Fibroblast of lung (primary cell): ENCODE results near the gene CSRNP3. TPM values are rescaled to one million over a fixed set of nuclear protein-coding genes. Genes with fewer than 3 reads are reported as not detected.

Experiments used
- DNase-seq, 2 donors: peaks; one replicate each; pipeline versions ENCODE4 v3.0.0 to v3.0.0-alpha.2; 2010; ENCODE audit warnings: low read depth in 2 of 2
- H2AFZ ChIP-seq: 2 replicates; pipeline ENCODE4 v1.5.1; 2012; ENCODE audit warnings: low read length, control low read depth, inconsistent platforms
- H3K27ac ChIP-seq: 2 replicates; pipeline ENCODE4 v1.5.1; 2011; ENCODE audit warnings: low read length, control low read depth; ENCODE audit not compliant: insufficient read depth
- H3K27me3 ChIP-seq: 2 replicates; pipeline ENCODE4 v1.5.1; 2011; ENCODE audit warnings: mild to moderate bottlenecking, low read length; ENCODE audit not compliant: control insufficient read depth, insufficient read depth
- H3K36me3 ChIP-seq: 2 replicates; pipeline ENCODE4 v1.5.1; 2011; ENCODE audit warnings: low read length; ENCODE audit not compliant: control insufficient read depth, insufficient read depth
- H3K4me1 ChIP-seq: 2 replicates; pipeline ENCODE4 v1.5.1; 2011; ENCODE audit warnings: low read length; ENCODE audit not compliant: control insufficient read depth, insufficient read depth; ENCODE audit errors: extremely low read depth
- H3K4me2 ChIP-seq: 2 replicates; pipeline ENCODE4 v1.5.1; 2011; ENCODE audit warnings: low read length, control low read depth; ENCODE audit not compliant: insufficient read depth; ENCODE audit errors: extremely low read depth
- H3K4me3 ChIP-seq, 4 experiments: fragments of 200-600 bp in 1 of 4; sonication (generic) in 1 of 4; replicated peaks in 1 of 4; 2 replicates each; pipeline ENCODE4 v1.5.1; 2011 to 2016; ENCODE audit warnings: low read length in 4 of 4, low read depth in 3 of 4, mild to moderate bottlenecking in 3 of 4, control low read depth in 2 of 4, inconsistent platforms in 1 of 4, mixed read lengths in 1 of 4; ENCODE audit not compliant: insufficient read depth in 1 of 4; ENCODE audit errors: control extremely low read depth in 1 of 4
- H3K79me2 ChIP-seq: 2 replicates; pipeline ENCODE4 v1.5.1; 2012; ENCODE audit warnings: mild to moderate bottlenecking, low read length, inconsistent platforms; ENCODE audit not compliant: control insufficient read depth, insufficient read depth
- H3K9ac ChIP-seq: 2 replicates; pipeline ENCODE4 v1.5.1; 2011; ENCODE audit warnings: mild to moderate bottlenecking, low read length, control low read depth; ENCODE audit not compliant: insufficient read depth
- H3K9me3 ChIP-seq: 2 replicates; pipeline ENCODE4 v1.5.1; 2012; ENCODE audit warnings: low read depth, low read length; ENCODE audit not compliant: control insufficient read depth, insufficient read depth
- H4K20me1 ChIP-seq: 2 replicates; pipeline ENCODE4 v1.5.1; 2011; ENCODE audit warnings: low read length; ENCODE audit not compliant: control insufficient read depth, insufficient read depth; ENCODE audit errors: extremely low read depth
- CTCF ChIP-seq, 2 donors: IDR thresholded peaks in 1 of 2; conservative IDR thresholded peaks in 1 of 2; 1 replicate in 1 of 2; 2 replicates in 1 of 2; pipeline ENCODE4 v1.5.1; 2011 to 2012; ENCODE audit warnings: low read length in 2 of 2, control low read depth in 1 of 2, inconsistent platforms in 1 of 2, low read depth in 1 of 2, mild to moderate bottlenecking in 1 of 2
- EZH2 ChIP-seq: IDR thresholded peaks from 2 replicates; pipeline ENCODE4 v1.5.1; 2012; ENCODE audit warnings: low read length, control low read depth, mild to moderate bottlenecking; ENCODE audit errors: missing control alignments
- polyA plus RNA-seq, 2 donors: library from polyadenylated mRNA; depleted of rRNA in 1 of 2; stranded (reverse) in 1 of 2; unstranded in 1 of 2; fragments of >200 nt; gene quantifications; 2 replicates each; pipeline ENCODE4 v1.2.1, GENCODE V29; 2011 to 2012; ENCODE audit warnings: missing spikeins in 1 of 2
- total RNA-seq: library from RNA; depleted of rRNA; stranded (reverse); fragments of >200 nt; gene quantifications from 2 replicates; pipeline ENCODE4 v1.2.1, GENCODE V29; 2014

The CSRNP3 gene
- total and polyA plus RNA-seq, 2 donors (not counting 1 experiment from before 2014, with no cell fraction given): 0.66 to 1.1 TPM

GRCh38 chr2:165443511-165443910 lies 26.0 kb upstream of the CSRNP3 start:
- Histone ChIP-seq H3K4me1 (no peaks in the 10 kb centered on the region), H4K20me1 (no peaks in the 10 kb centered on the region), H3K27me3 (no peaks in the 10 kb centered on the region), H3K9me3 (no peaks in the 10 kb centered on the region), H2AFZ (no peak overlapping the region), H3K79me2 (no peaks in the 10 kb centered on the region), H3K27ac (no peak overlapping the region), H3K4me2 (no peak overlapping the region), H3K9ac (no peak overlapping the region), H3K36me3 (no peaks in the 10 kb centered on the region), H3K4me3 (no peak overlapping the region)
- DNase-seq: no peak
- TF ChIP-seq CTCF (conservative IDR thresholded peaks at IDR 0.05 in 1 of 2, IDR thresholded peaks at IDR 0.05 in 1 of 2; ENCODE audit: low read depth in 1 of 2, low read length in 2 of 2) (no peak), EZH2 (no peak)

- Histone ChIP-seq H3K79me2 (no peaks in the 10 kb centered on the region), H3K36me3 (no peaks in the 10 kb centered on the region), H4K20me1 (no peaks in the 10 kb centered on the region), H3K9ac (no peak overlapping the region), H3K4me3 (no peak overlapping the region), H3K9me3 (no peaks in the 10 kb centered on the region), H2AFZ (no peak overlapping the region), H3K27me3 (no peaks in the 10 kb centered on the region), H3K27ac (no peak overlapping the region), H3K4me2 (no peak overlapping the region), H3K4me1 (no peaks in the 10 kb centered on the region)
- DNase-seq: no peak
- TF ChIP-seq EZH2: no peak
- TF ChIP-seq CTCF (conservative IDR thresholded peaks at IDR 0.05 in 1 of 2, IDR thresholded peaks at IDR 0.05 in 1 of 2; ENCODE audit: low read depth in 1 of 2, low read length in 2 of 2): no peak
Measured at GRCh38 chr2:165448406-165448805, 21.1 kb upstream of the CSRNP3 start.

- Histone ChIP-seq H3K4me2 (no peak overlapping the region), H3K9me3 (no peaks in the 10 kb centered on the region), H3K9ac (no peak overlapping the region), H3K27ac (no peak overlapping the region), H2AFZ (no peak overlapping the region), H3K36me3 (no peaks in the 10 kb centered on the region), H3K4me1 (no peaks in the 10 kb centered on the region), H4K20me1 (no peaks in the 10 kb centered on the region), H3K27me3 (no peaks in the 10 kb centered on the region), H3K4me3 (no peak overlapping the region), H3K79me2 (no peaks in the 10 kb centered on the region)
- no peak for DNase-seq
- TF ChIP-seq EZH2: no peak
- no peak for TF ChIP-seq CTCF (conservative IDR thresholded peaks at IDR 0.05 in 1 of 2, IDR thresholded peaks at IDR 0.05 in 1 of 2; ENCODE audit: low read depth in 1 of 2, low read length in 2 of 2)
Measured at GRCh38 chr2:165450156-165450555, 19.3 kb upstream of the CSRNP3 start.
